ENCODE measurements around the gene SULT4A1. TPM values are rescaled to one million over a fixed set of nuclear protein-coding genes. Genes with fewer than 3 reads are reported as not detected.

Gene SULT4A1
- total RNA-seq, 1 donor from 2014 or later = 79.5 TPM

DNA sequence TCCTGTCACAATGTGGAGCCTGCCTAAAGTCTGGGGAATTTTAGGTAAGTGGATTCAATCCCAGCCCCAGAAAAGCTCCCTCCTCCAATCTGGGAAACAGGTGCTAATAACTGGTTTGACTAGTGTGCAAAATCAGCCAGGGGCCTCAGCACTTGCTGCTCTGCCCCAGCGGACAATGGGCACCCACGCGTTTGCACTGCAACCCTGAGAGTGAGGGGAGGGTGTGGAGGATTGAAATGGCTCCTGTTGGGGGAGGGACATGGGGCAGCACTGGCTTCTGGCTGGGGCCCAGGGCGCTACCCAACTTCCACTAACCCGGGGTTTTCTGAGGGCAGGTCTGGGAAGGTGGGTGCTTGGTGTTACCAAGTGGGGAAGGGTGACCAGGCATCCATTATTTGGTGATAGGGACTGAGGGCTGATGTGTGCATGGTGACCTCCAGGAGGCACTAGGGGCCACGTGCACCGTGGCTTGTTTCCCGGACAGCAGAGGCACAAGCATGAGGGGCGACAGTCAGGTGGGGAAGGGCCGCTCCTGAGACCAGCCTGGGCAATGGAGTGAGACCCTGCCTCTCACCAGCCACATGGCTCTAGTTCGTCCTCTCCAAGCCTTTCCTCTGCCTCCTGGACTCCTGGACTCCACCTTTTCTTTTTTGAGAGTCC is 33.8 kb upstream of the SULT4A1 start:
- no peak for DNase-seq

DNA sequence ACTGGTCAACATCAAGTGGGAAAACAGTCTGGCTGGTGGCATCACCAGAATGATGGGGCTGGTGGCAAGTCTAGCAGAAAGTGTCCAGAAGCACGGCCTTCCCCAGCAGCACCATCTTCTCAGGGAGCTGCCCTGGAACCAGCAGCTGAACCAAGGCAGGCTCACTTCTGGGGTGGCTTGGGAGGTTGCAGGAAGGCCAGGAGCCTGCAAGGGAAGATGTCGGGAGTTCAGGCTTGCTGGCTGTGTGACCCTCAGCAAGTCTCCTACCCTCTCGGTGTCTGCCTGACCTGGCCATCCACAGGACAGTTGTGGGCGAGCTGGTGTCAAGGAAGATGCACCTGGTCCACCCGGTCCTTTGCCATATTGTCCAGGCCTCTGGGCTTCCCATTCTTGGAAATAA is 31.8 kb upstream of the SULT4A1 start:
- Mint-ChIP-seq H3K4me3 (ENCODE audit: unreplicated experiment) (no peak overlapping the region), H3K4me1 (ENCODE audit: low read depth, unreplicated experiment) (no peaks in the 10 kb centered on the region), H3K27me3 (ENCODE audit: unreplicated experiment) (peaks cover 4% of the 10 kb centered on the region), H3K27ac (ENCODE audit: unreplicated experiment) (no peak overlapping the region), H3K36me3 (ENCODE audit: unreplicated experiment) (no peaks in the 10 kb centered on the region), H3K9me3 (ENCODE audit: unreplicated experiment) (peaks cover 1% of the 10 kb centered on the region)
- DNase-seq = no peak
- TF ChIP-seq, protein P1, sequence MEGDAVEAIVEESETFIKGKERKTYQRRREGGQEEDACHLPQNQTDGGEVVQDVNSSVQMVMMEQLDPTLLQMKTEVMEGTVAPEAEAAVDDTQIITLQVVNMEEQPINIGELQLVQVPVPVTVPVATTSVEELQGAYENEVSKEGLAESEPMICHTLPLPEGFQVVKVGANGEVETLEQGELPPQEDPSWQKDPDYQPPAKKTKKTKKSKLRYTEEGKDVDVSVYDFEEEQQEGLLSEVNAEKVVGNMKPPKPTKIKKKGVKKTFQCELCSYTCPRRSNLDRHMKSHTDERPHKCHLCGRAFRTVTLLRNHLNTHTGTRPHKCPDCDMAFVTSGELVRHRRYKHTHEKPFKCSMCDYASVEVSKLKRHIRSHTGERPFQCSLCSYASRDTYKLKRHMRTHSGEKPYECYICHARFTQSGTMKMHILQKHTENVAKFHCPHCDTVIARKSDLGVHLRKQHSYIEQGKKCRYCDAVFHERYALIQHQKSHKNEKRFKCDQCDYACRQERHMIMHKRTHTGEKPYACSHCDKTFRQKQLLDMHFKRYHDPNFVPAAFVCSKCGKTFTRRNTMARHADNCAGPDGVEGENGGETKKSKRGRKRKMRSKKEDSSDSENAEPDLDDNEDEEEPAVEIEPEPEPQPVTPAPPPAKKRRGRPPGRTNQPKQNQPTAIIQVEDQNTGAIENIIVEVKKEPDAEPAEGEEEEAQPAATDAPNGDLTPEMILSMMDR (IDR thresholded peaks at IDR 0.05; ENCODE audit: partially characterized antibody, unreplicated experiment) = no peak

More for the DNA sequence above, 33.8 kb upstream of the SULT4A1 start:
- no peaks in the 10 kb centered on the region for H3K4me1 Mint-ChIP-seq (ENCODE audit: low read depth, unreplicated experiment)
- H3K27ac Mint-ChIP-seq (ENCODE audit: unreplicated experiment) = no peak overlapping the region
- H3K9me3 Mint-ChIP-seq (ENCODE audit: unreplicated experiment) = peaks cover 1% of the 10 kb centered on the region
- TF ChIP-seq, protein P1 (IDR thresholded peaks at IDR 0.05; ENCODE audit: partially characterized antibody, unreplicated experiment) = no peak
- H3K36me3 Mint-ChIP-seq (ENCODE audit: unreplicated experiment) = no peaks in the 10 kb centered on the region
- H3K4me3 Mint-ChIP-seq (ENCODE audit: unreplicated experiment) = no peak overlapping the region
- H3K27me3 Mint-ChIP-seq (ENCODE audit: unreplicated experiment) = peaks cover 4% of the 10 kb centered on the region

DNA sequence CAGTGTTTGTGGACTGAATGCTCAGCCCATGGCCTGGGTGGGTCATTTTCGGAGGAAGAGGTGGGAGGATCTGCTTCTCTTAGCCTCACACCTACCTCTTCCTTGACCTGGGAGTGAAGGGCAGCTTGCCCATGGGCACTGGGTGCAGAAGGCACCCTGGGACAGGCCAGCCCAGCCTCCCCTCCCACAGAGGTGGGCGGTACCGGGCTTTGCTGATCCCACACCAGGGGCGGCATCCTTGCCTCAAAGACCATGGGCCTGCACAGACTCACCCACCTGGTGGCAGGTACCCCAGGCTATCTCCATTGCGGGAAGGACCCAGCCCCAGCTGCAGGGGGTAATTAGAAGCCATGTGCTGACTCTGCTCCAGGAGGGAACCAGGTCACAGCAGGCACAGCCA is 31.0 kb upstream of the SULT4A1 start:
- Mint-ChIP-seq H3K27me3 (ENCODE audit: unreplicated experiment) (peaks cover 4% of the 10 kb centered on the region), H3K36me3 (ENCODE audit: unreplicated experiment) (no peaks in the 10 kb centered on the region), H3K27ac (ENCODE audit: unreplicated experiment) (no peak overlapping the region), H3K4me1 (ENCODE audit: low read depth, unreplicated experiment) (no peaks in the 10 kb centered on the region), H3K4me3 (ENCODE audit: unreplicated experiment) (no peak overlapping the region), H3K9me3 (ENCODE audit: unreplicated experiment) (peaks cover 1% of the 10 kb centered on the region)
- no peak for DNase-seq
- TF ChIP-seq, protein P1 (IDR thresholded peaks at IDR 0.05; ENCODE audit: partially characterized antibody, unreplicated experiment) = no peak

DNA sequence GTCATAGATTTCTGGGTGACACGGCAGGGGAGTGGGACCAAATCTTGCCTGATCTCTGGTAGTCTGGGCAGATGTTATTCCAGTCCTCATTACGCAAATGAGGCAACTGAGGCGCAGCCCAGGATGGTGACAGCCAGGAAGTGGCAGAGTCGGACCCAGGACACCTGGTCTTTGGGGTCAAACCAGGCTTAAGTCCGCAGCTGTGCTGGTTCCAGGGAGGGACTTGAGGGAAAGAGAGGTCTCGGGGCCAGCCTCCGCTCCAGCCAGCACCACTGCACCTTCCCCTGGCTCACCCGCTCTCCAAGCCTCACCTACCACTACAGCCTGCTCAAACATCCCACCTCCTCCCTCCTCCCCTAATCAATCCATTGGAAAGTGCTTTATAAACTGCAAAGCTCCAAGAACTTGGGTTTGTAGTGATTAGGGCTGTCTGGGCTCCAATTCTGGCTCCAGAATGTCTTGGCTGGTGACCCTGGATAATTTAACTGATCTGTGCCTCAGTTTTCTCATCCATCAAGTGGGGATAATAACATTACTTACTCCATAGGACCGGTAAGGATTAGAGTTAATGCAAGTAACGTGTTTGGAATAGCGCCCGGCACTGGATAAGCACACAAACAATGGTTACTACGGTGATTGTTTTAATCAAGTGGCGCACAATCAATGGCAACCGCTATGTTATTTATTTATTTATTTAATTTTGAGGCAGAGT is 30.0 kb upstream of the SULT4A1 start:
- DNase-seq = no peak
- Mint-ChIP-seq H3K4me3 (ENCODE audit: unreplicated experiment) (no peak overlapping the region), H3K36me3 (ENCODE audit: unreplicated experiment) (no peaks in the 10 kb centered on the region), H3K9me3 (ENCODE audit: unreplicated experiment) (no peaks in the 10 kb centered on the region), H3K4me1 (ENCODE audit: low read depth, unreplicated experiment) (no peaks in the 10 kb centered on the region), H3K27me3 (ENCODE audit: unreplicated experiment) (peaks cover 4% of the 10 kb centered on the region), H3K27ac (ENCODE audit: unreplicated experiment) (no peak overlapping the region)
- TF ChIP-seq, protein P1 (IDR thresholded peaks at IDR 0.05; ENCODE audit: partially characterized antibody, unreplicated experiment) = no peak

All from glutamatergic neuron (in vitro differentiated cells).